Hepatocyte (in vitro differentiated cells): ENCODE data around the gene NTNG1.

Experiments
- CTCF ChIP-seq: fragments of 200-600 bp; sonication (generic); IDR thresholded peaks from 2 replicates; pipeline ENCODE4 v1.5.1; 2016; ENCODE audit warnings: antibody characterized with exemption, mild to moderate bottlenecking; ENCODE audit not compliant: poor library complexity
- EZH2 ChIP-seq: fragments of 200-600 bp; sonication (generic); IDR thresholded peaks from 2 replicates; pipeline ENCODE4 v1.6.1; 2016; ENCODE audit warnings: antibody characterized with exemption, mild to moderate bottlenecking, borderline replicate concordance
- EZH2phosphoT487 ChIP-seq: fragments of 200-600 bp; sonication (generic); IDR thresholded peaks from one replicate; pipeline ENCODE4 v1.6.1; 2018; ENCODE audit warnings: antibody characterized with exemption, mild to moderate bottlenecking, low read depth, moderate library complexity; ENCODE audit not compliant: unreplicated experiment, severe bottlenecking

- no peak for TF ChIP-seq CTCF
- no peak for TF ChIP-seq EZH2phosphoT487
- no peak for TF ChIP-seq EZH2
Measured at GRCh38 chr1:107158991-107159390, 18.2 kb downstream of the NTNG1 start.
